Kidney (tissue), 14 donors: Measurements from ENCODE around the gene EFCAB6. TPM values are rescaled to one million over a fixed set of nuclear protein-coding genes. Genes with fewer than 3 reads are reported as not detected.

Experiments used
- DNase-seq, 5 donors: peaks; one replicate each; pipeline ENCODE4 v3.0.0-alpha.2; 2013 to 2020
- FAIRE-seq: peaks from 2 replicates; lab custom pipeline; 2012; peaks lifted over from hg19 to GRCh38; lab: Jason Lieb, UNC
- H3K27ac ChIP-seq, 2 donors: one replicate each; pipeline ENCODE4 v1.7.0; 2013; ENCODE audit warnings: low read depth in 2 of 2, low read length in 2 of 2, inconsistent platforms in 1 of 2
- H3K27me3 ChIP-seq: one replicate; pipeline ENCODE4 v1.7.1; 2013; ENCODE audit warnings: low read length, inconsistent platforms; ENCODE audit not compliant: control insufficient read depth, insufficient read depth
- H3K36me3 ChIP-seq, 3 donors: one replicate each; pipeline versions ENCODE4 v1.7.0 to v1.7.1; 2013; ENCODE audit warnings: low read length in 3 of 3, control low read depth in 1 of 3, inconsistent platforms in 1 of 3; ENCODE audit not compliant: insufficient read depth in 3 of 3, control insufficient read depth in 2 of 3
- H3K4me1 ChIP-seq, 3 donors: one replicate each; pipeline versions ENCODE4 v1.7.0 to v1.7.1; 2013; ENCODE audit warnings: low read length in 3 of 3, inconsistent platforms in 1 of 3, low read depth in 1 of 3; ENCODE audit not compliant: control insufficient read depth in 2 of 3, insufficient read depth in 2 of 3
- H3K4me3 ChIP-seq, 3 donors: one replicate each; pipeline versions ENCODE4 v1.7.0 to v1.8.1; 2013; ENCODE audit warnings: low read length in 3 of 3, control low read depth in 1 of 3, inconsistent platforms in 1 of 3
- H3K9ac ChIP-seq, 3 donors: one replicate each; pipeline versions ENCODE4 v1.7.0 to v1.7.1; 2013; ENCODE audit warnings: low read length in 3 of 3, control low read depth in 1 of 3, inconsistent platforms in 1 of 3
- H3K9me3 ChIP-seq, 3 donors: one replicate each; pipeline versions ENCODE4 v1.7.0 to v1.7.1; 2013; ENCODE audit warnings: low read length in 3 of 3, control low read depth in 1 of 3, inconsistent platforms in 1 of 3; ENCODE audit not compliant: control insufficient read depth in 2 of 3, insufficient read depth in 1 of 3
- CTCF ChIP-seq: IDR thresholded peaks from 3 replicates; pipeline ENCODE4 v1.5.1; 2012; ENCODE audit warnings: mild to moderate bottlenecking, moderate library complexity, borderline replicate concordance; ENCODE audit not compliant: insufficient read depth; ENCODE audit errors: extremely low read depth
- intact Hi-C: fragments of 100-400 bp; cut with DNase I; formaldehyde crosslinking; loops from one replicate; pipeline ENCODE4 v1.11.1; 2022
- polyA plus RNA-seq: library from polyadenylated mRNA; stranded (reverse); fragments of 350-450 nt; fragmentation: Illumina TruSeq; extraction: RNeasy Lipid Tissue Mini Kit (QIAGEN cat#74804); gene quantifications from one replicate; pipeline ENCODE4 v1.2.3, GENCODE V29; 2014; ENCODE audit warnings: low read depth, low replicate concordance; ENCODE audit not compliant: insufficient read depth
- total RNA-seq: library from RNA; stranded (reverse); fragmentation: NEBNext Ultra II Directional; extraction: Animal tissue kit (Norgen Biotek cat#: 25700); gene quantifications from one replicate; pipeline ENCODE4 v1.2.1, GENCODE V29; 2021
- donor health status: control.
- donor health status: control.
- donor health status: control.
- donor health status: control.
- donor health status: control.
- donor health status: DM: yes; HTN: yes; CAD: no.
- donor health status: Normal renal cell carcinoma (clear cell type).

The EFCAB6 gene
- total and polyA plus RNA-seq, 2 donors from 2014 or later: 1.5 to 11.8 TPM

GRCh38 chr22:43541022-43541421 lies 271.1 kb downstream of the EFCAB6 start:
- H3K4me3 ChIP-seq: no peak overlapping the region
- intact Hi-C loops: no loop called here
- H3K4me1 ChIP-seq: no peaks in the 10 kb centered on the region
- DNase-seq (no peak), FAIRE-seq (no peak)
- H3K9me3 ChIP-seq: no peaks in the 10 kb centered on the region
- TF ChIP-seq CTCF: no peak
- H3K27ac ChIP-seq: no peak overlapping the region
- no peaks in the 10 kb centered on the region for H3K36me3 ChIP-seq
- no peak overlapping the region for H3K9ac ChIP-seq
- no peaks in the 10 kb centered on the region for H3K27me3 ChIP-seq

GRCh38 chr22:43540529-43540923 lies 271.6 kb downstream of the EFCAB6 start:
- Histone ChIP-seq H3K4me3 (no peak overlapping the region), H3K9me3 (no peaks in the 10 kb centered on the region), H3K36me3 (peaks cover 0 to 3% (median 0%) of the 10 kb centered on the region in 3 donors), H3K27ac (no peak overlapping the region), H3K9ac (no peak overlapping the region), H3K27me3 (no peaks in the 10 kb centered on the region), H3K4me1 (no peaks in the 10 kb centered on the region)
- FAIRE-seq (no peak), DNase-seq (peak in 2 of 5 donors; percentile 10 to 11)
- no peak for TF ChIP-seq CTCF
- intact Hi-C loops: no loop called here

- Histone ChIP-seq H3K4me1 (no peaks in the 10 kb centered on the region), H3K9ac (no peak overlapping the region), H3K9me3 (no peaks in the 10 kb centered on the region), H3K36me3 (peaks cover 0 to 3% (median 0%) of the 10 kb centered on the region in 3 donors), H3K27me3 (no peaks in the 10 kb centered on the region), H3K27ac (no peak overlapping the region), H3K4me3 (no peak overlapping the region)
- DNase-seq (peak in 1 of 5 donors; percentile 63), FAIRE-seq (no peak)
- intact Hi-C loops: no loop called here
- TF ChIP-seq CTCF: no peak
These were observed 272.3 kb downstream of the EFCAB6 start for GRCh38 chr22:43539572-43540528.
